Effector CD8-positive, alpha-beta T cell (primary cell): ENCODE results near the gene ASS1.
"Not testable (repeated sequence)": the region's sequence is repeated elsewhere in the genome, so short reads cannot be mapped to it uniquely, and the experiment has no call there.

Experiments
- DNase-seq: peaks from one replicate; lab custom pipeline; 2025; lab: John Stamatoyannopoulos, UW

The ASS1 gene

GRCh38 chr9:130433947-130434262, 10.9 kb upstream of the ASS1 start:
- DNase-seq, result no peak

DNA sequence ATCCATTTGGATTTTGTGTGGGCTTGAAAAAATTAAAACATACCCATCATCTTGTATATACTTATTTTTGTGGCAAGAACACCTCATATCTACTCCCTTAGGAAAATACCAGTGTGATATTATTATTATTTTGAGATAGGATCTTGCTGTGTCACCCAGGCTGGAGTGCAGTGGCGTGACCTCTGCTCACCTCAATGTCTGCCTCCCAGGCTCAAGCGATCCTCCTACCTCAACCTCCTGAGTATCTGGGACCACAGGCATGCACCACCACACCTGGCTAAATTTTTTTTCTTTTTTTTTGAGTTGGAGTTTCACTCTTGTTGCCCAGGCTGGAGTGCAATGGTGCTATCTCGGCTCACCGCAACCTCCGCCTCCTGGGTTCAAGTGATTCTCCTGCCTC, 10.1 kb upstream of the ASS1 start:
- not testable (repeated sequence) for DNase-seq

- no peak for DNase-seq
Measured at GRCh38 chr9:130437011-130437789, 7.6 kb upstream of the ASS1 start.

DNA sequence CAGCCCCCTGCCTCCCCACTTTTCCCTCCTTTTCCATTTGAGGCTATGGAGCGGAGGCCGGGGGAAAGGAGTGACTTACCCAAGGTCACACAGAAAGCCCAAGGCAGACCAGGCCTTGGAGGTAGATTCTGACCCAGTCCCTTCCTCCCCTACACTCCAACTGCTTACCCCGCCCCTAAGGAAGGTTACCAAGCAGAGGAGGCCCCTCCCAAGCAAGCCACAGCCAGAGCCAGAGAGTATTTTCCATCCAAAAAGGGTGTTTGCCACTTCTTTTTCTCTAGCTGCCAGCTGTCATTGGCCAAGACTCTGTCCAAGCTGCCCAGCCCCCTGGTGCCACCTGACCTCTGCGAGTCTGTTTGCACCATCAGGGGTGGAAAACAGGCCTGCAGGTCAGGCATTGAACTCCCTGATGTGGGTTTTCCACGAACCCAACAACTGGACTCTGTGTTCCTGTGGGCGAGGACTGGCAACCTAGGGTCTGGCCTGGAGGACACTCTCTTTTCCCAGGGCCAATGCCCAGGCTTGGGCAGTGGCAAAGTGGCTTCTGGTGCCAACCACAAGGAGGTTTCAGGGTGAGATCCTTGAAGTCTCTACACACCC, 6.3 kb upstream of the ASS1 start:
- no peak for DNase-seq

DNA sequence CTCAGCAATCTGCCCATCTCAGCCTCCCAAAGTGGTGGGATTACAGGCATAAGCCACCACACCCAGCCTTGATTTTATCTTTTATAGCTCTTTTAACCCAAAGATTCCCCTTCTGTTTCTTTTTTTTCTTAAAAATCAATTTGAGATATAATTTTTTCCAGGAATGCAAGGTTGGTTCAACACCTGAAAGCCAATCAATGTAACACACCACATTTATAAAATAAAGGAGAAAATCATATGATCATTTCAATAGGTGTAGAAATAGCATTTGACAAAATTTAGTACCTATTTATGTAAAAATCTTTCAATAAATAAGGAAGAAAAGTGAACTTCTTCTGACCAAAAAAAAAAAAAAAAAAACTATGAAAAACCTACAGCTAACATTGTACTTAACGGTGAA, 3.7 kb upstream of the ASS1 start:
- no peak for DNase-seq

DNA sequence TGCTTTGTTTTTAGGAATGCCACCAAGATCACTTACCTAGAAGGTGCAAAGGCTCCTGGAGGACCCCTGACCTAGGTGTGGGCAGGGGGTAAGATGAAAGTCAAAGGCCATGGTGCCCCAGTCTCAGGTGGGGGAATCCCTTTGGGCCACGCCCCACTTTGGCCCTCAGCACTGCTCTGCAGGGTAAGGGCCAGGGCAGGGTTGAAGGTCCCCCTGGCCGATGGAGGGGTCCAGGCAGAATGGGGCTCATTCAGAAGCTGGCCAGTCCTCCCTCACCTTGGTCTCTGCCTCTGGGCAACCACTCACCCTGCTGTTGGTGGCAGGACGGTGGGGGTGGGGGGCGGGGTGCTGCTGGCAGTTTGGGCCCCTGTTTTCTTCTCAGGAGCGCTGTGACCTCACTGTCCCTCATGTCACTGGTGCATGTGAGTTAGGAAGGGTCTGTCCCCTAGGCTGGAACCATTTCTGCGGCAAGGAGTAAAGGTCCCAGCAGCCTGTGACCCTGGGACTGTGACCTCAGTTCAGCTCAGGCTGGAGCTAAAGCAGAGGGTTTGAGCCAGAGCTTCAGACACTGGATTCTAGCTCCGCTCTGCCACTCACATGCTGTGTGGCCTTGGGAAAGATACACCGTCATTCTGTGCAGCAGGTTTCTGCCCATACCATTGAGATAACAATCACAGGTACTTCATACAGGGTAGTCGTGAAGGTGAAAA, 1.9 kb upstream of the ASS1 start:
- DNase-seq, result no peak

- DNase-seq, result no peak
Measured at GRCh38 chr9:130443456-130443801, 1.3 kb upstream of the ASS1 start.

DNA sequence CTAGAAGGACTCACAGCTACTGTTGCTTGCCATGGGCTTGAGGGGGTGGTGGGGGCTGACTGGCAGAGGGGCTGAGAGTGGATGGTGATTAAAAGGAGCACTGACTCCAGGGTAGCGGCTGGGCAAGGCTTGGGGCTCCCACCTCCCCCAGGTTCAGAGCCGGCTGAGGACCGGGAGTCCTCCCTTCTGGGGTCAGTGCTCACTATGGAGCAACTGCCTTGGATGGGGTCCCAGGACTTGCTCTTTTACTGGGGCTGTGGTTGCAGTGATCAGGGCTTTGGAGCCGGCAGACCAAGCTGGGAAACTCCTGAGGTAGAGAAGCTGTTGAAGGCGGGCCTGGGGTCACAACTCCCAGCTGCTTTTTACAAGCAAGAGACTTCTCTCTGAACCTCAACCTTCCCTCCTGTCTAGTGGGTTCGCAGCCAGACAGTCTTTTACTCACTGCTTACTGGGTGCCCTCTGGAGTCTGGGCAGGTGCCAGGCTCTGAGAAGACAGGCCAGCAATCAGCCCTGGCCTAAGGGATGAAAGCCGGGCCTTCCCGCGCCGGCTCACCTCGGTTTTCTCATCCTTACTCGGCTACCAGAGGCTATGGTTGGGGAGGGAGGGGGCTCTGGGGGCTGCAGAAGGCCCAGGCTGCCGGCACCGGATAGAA, 795 bp upstream of the ASS1 start:
- DNase-seq, result no peak

GRCh38 chr9:130445268-130445983, 665 bp downstream of the ASS1 start:
- no peak for DNase-seq

GRCh38 chr9:130446101-130446861, 1.5 kb downstream of the ASS1 start:
- no peak for DNase-seq

GRCh38 chr9:130447193-130447816, 2.5 kb downstream of the ASS1 start:
- no peak for DNase-seq

DNA sequence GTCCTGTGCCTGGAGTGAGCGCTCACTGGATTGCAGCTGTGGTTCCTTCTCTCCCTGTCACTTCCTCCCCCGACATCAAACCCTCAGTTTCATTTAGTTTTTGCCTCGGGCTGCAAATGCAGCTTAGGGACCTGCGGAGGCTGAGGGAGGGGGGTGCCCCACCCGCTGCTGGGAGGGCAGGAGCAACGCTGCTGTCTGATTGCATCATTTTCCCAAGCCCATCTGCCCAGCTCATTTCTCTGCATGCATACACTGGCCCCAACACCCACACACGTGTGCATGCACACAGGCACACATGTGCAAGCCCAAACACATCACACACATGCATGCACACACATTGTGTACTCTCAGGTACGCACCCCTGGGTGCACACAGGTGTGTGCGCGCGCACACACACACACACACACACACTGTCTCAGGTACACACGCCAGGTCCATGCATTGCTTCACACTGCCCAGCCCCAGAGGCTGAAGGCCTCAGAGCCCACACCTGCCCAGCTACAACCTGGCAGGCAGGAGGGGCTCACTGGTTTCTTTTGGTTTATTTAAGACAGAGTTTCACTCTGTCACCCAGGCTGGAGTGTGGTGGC, 3.4 kb downstream of the ASS1 start:
- DNase-seq, result no peak

- no peak for DNase-seq
Measured at GRCh38 chr9:130448771-130449603, 4.2 kb downstream of the ASS1 start.

GRCh38 chr9:130450344-130451003, 5.7 kb downstream of the ASS1 start:
- DNase-seq, result no peak

DNA sequence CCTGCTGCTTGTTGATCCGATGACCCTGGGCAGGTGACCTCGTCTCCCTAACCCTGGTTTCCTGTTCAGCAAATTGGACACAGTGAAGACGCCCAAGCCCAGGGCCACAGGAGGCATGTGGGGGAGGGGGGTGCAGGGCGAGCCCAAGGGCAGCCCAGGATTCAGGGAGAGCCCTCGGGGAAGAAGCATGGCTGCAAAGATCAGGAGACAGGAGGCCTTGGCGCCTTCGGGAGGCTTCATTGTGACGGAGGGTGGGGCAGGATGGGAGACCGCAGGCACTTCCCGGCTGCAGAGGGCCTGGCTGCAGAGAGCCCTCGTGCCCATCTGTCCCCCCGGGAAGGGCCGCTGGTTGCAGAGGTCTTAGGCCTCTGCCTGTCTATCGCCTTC, 6.2 kb downstream of the ASS1 start:
- no peak for DNase-seq

DNA sequence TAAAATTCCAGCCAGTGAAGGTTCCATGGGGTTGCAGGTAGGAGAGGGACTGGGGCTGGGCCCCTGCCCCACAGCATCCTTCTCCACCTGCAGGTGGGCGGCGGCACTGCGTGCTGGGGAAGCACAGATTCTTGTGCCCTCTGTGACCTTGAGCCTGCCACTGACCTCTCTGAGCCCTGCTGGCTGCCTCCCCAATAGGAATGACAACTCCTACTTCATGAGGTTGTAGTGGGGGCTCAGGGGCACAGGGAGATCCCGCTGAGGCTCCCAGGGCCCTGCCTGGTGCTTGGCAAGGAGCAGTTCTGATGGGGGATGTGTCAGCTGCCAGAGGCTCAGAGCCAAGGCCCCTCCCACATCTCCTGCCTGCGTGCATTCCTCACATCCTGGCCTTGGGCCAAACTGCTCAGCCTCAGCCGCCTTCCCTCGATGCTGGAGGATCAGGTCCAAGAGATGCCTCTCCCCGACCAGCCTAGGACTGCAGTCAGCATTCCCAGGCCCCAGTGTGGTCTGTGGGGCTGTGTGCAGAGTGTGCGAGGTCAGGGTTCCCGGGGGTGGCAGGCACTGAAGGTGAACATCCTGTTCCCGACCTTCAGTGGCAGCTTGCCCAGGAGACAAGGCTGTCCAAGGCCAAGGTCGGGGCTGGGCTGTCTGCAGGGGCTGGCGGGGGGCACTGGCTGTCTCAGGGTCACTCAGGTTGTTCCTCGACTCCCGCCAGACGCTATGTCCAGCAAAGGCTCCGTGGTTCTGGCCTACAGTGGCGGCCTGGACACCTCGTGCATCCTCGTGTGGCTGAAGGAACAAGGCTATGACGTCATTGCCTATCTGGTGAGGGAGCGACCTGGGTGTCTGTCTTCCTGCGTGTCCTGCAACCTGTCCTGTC, 7.0 kb downstream of the ASS1 start:
- DNase-seq, result no peak

GRCh38 chr9:130452835-130453234, 8.1 kb downstream of the ASS1 start:
- no peak for DNase-seq

DNA sequence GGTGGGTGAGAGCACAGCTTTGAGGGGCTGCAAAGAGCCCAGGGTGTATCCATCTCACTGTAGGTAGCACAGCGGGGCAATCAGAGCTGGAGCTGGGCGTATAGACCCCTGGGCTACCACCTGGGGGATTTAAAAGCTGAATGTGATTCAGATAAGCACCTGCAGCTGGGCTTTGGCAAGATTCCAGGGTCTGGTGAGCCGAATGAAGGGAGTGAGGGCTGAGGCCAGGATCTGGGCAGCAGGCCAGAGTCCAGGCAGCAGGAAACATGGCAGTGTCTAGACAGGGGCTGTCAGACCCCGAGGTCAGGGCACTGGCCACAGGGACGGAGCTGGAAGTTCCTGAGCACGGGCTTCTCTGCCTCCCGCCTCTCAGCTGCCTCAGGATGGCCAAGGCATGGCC, 8.7 kb downstream of the ASS1 start:
- no peak for DNase-seq
